GM21717 (cell line): ENCODE measurements around the gene SORD.
"Not testable (repeated sequence)": the region's sequence is repeated elsewhere in the genome, so short reads cannot be mapped to it uniquely, and the experiment has no call there.

Experiments used
- ATAC-seq: cut with Tn5 transposase; IDR thresholded peaks from one replicate; pipeline ENCODE4 v1.9.1; 2021; ENCODE audit warnings: mild to moderate bottlenecking, moderate library complexity; ENCODE audit not compliant: unreplicated experiment

SORD gene

GRCh38 chr15:45058690-45059675 is 36.0 kb downstream of the SORD start:
- not testable (repeated sequence) for ATAC-seq

DNA sequence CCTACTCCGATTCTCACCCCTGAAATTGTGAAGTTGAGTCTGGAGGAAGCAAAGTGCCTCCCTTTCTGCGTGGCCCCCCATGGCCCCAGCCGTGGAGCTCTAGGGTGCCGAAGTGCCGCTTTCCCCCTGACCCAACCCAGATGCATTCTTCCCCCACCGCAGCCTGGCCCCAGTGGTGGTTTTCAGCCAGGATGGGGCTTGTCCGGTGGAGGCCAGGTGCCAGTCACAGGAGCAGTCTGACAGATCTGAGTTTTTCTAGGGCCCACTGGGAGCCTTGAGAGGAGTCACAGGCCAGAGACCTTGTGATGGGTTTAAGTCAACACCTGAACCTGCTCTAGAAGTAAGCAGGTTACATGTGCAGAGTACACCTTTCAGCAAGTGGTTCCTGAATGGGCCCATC is 39.3 kb downstream of the SORD start:
- ATAC-seq = not testable (repeated sequence)

DNA sequence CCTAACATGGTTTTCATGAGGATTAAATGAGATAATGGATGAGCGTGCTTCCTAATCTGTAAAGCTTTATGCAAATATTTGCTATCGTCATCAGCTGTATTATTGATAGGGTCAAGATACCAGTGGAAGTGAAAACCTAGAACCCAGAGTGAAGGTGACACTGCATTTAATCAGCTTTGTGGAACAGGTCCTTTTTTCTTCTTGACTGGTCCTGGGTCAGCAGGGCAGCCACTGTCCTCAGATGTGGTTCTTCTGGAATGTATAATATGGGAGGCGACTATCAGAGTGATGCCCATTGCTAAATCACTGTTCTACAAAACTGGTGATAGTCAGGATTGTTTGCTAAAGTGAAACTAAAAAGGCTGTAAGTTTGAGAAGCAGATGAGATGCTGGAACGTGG is 41.4 kb downstream of the SORD start:
- no peak for ATAC-seq

DNA sequence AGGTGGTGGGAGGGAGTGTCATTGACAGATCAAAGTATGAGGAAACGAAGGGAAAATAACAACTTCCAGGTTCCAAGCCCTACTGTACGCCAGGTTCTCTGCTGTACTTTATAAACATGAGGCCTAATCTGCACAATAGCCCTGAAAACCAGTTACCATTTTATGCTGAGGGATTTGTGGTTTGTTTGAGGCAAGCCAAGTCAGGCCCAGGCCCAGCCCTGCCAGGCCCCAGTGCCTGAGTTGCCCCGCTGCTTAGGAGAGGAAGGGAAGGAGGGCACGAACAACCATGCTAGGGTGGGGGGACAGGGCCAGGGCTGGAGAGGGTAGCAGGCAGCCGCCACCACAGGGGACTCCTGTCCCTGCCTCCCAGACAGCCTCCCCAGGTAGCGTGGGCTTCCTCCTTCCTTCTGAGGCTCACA is 47.0 kb downstream of the SORD start:
- ATAC-seq = not testable (repeated sequence)

DNA sequence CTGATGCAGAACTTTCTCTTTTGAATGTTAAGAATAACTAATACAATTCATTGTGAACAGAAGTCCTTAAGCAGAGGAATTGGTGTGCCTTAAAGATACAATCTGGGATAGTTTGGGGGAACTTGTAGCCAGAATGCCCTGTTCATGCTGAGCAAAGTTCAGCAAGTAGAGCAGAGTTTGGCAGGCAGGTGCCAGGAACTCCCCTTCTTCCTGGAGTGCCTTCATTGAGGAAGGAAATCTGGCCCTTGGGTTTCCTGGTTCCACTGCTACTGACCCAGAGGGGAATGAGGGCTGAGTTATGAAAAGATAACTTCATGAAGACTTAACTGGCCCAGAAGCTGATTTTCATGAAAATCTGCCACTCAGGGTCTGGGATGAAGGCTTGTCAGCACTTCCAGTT is 50.6 kb downstream of the SORD start:
- not testable (repeated sequence) for ATAC-seq

- ATAC-seq = not testable (repeated sequence)
Observed at GRCh38 chr15:45075440-45076320, 52.7 kb downstream of the SORD start.

GRCh38 chr15:45077391-45077790 is 54.4 kb downstream of the SORD start:
- not testable (repeated sequence) for ATAC-seq

- not testable (repeated sequence) for ATAC-seq
Observed at GRCh38 chr15:45079201-45079600, 56.2 kb downstream of the SORD start.

DNA sequence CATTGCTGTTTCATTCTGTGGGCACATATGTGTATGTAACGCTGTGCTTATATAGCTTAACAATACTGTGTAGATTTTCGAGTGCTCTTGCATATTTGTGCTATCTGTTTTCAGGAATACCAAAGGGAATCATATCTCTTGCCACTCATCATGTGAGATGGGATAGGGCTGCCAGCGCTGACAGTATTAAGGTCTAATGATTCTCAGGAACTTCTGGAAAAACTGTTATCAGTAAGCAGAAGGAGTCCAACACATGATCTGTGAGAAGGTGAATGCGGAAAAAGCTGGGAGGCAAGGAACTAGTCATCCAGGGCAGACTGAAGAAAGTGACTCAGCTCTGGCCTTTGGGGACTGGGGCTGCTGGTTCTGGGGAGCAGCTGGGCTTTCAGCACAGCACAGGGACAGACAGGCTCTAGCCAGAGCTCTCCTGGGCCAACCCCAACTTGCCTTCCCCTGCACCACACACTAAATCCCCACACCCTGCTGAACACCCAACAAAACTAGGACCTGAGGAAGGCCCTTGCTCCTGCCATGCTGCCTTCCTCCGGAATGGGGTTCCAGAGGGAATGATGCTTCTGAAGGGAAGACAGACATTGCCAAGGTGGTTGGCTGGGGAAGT is 56.7 kb downstream of the SORD start:
- not testable (repeated sequence) for ATAC-seq

DNA sequence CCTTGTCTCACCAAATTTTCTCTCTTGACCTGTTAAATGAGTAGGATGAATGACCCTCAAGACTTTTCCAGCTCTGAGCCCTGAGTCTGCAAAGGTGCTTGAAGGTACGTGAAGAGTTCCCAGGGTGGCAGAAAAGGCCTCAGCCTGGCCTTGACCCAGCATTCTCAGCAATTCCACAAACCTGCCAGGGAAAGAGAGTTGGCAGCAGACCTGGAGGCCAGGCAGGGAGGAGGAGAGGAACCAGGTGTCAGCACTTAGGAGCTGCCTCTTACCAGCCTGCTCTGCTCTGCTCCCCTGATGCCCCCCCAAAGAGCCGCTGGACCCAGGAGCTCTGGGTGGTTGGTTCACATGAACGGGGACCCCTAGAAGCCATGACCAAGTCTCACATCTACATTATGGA is 57.6 kb downstream of the SORD start:
- not testable (repeated sequence) for ATAC-seq

DNA sequence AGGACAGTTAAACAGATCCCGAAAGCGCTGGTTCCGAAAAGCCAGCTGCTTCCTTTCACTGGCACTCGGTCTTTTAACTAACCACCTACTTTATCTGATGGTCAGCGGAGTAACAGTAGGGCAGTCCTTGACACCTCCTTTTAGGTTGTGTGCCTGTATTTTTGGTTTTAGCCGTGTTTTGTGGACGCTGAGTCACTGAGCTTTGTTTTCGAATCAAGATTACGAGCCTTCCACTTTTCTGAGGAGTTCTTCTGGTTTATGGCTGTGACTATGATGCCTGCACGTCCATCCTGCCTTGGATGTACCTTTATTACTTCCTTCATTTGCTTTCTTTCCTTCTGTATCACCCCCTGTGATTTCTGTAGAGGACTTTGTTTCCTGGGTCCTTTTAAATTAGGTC is 59.4 kb downstream of the SORD start:
- ATAC-seq = not testable (repeated sequence)

DNA sequence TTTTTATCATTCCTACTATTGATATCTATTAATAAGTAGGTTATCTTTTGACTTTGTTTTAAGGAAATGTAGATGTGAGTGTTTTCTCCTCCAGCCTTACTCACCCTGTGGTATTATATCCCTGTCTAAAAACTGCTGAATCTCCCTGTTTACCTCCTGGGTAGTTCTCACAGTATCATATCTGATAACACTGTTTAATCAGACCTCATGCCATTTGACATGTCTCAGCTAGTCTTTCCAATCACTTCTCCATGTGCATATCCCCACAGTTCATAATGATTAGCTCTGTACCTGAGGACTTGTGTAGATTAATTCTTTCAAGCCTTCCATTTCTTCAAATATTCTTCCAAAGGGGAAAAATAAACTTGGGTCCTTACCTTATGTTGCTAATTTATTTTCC is 60.2 kb downstream of the SORD start:
- no peak for ATAC-seq

DNA sequence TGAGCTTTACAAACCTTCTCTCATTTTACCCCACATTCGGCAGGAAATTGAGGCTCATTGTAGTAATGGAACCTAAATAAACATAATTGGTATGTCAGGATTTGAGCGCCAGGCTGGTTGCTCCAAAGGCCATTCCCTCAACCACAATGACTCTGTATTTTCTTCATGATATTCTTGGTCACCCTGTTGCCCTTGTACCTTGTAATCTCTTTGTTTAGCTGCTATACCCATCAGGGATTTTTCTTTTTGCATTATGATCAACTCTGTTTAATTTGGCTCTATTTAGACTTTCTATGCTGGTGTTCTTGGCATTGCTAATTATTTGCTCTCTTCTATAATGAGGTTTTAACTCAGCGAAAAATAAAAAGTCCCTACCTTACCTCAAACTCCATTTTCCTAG is 61.2 kb downstream of the SORD start:
- no peak for ATAC-seq

- ATAC-seq = no peak
Observed at GRCh38 chr15:45087513-45087912, 64.5 kb downstream of the SORD start.

DNA sequence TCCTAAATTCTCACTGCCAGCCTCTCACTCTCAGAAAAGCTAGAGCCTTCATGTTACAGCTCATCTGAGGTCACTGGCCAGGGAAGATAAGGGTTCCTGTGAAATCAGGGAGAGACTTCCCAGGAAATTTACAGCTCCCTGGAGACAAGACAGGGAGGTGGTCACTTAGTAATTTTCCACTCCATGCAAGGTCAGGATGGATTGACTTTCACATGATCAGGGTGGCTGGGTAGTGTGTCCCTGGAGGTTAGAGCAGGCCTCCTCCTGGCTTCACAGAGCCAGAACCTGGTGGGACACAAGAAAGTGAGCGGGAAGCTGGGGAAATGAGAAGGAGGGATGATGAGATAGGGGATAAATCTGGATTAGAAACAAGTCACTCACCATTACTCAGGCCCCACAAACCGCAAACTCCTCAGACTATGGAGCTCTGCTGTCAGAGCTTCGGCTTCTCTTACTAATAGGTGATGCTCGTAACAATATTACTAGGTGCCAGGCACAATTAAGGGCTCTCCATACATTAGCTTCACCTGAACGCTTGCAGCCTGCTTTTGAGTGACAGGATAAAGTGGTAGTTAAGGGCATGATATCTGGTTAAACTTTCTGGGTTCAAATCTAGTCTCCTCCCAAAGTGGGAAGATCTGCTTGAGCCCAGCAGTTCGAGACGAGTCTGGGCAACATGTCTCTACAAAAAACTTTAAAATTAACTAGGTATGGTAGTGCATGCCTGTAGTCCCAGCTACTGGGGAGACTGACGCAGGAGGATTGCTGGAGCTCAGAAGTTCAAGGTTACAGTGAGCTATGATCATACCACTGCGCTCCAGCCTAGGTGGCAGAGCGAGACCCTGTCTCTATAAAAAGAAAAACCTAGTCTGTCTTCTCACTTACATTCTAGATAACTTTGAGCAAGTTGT is 66.1 kb downstream of the SORD start:
- no peak for ATAC-seq

DNA sequence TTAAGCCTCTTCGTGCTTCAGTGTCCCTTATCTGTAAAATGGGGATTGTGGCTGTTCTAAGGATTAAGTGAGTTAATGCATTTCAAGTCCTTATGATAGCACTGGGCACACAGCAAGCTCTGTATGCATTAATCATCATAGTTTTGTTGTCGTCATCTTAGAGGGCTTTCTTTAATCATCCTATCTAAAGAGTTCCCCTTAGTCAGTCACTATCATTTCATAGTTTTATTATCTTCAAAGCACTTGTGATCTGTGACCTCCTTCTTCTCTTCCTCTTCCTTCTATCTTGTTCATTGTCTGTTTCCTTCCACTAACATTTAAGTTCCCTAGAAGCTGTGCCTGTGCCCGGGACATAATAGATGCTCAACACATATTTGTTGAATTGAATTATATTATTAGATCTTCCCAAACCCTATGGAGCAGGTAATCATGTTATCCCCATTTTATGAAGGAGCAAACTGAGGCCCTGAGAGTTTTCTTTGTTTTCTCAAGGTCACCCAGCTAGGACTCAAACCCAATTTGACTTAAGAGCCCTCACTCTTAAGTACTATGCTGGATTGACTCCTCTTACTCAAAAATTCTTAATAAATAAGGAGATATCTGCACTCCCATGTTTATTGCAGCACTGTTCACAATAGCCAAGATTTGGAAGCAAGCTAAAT is 66.8 kb downstream of the SORD start:
- ATAC-seq = no peak

- ATAC-seq = no peak
Observed at GRCh38 chr15:45091161-45091560, 68.2 kb downstream of the SORD start.

- no peak for ATAC-seq
Observed at GRCh38 chr15:45091576-45091975, 68.6 kb downstream of the SORD start.

DNA sequence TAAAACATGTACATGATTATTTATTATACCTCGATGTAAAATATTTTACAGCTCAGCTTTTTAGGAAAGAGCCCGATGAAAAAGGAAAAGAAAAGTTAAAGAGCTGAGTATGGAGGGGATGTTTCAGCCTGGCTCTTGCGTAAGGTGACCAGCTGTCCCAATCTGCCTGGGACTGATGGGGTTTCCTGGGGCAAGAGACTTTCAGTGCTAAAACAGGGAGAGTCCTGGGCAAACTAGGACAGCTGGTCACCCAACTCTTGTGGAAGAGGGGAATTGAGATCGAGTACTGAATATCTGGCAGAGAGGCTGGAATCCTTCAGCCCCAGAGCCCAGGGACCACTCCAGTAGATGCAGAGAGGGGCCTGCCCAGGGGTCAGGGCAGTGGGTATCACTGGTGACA is 70.0 kb downstream of the SORD start:
- no peak for ATAC-seq
